Measurements from ENCODE around the gene TRAF3.
"Not testable (repeated sequence)": the region's sequence is repeated elsewhere in the genome, so short reads cannot be mapped to it uniquely, and the experiment has no call there.

Gene TRAF3

GRCh38 chr14:102893452-102893851 is 116.2 kb downstream of the TRAF3 start:
- H3K4me3 ChIP-seq (ENCODE audit: low read length) = no peak overlapping the region
- no peak for DNase-seq (ENCODE audit: low read depth)
- no peak for TF ChIP-seq CTCF (conservative IDR thresholded peaks at IDR 0.05; ENCODE audit: low read depth, low read length)

- not testable (repeated sequence) for DNase-seq (ENCODE audit: low read depth); H3K4me3 ChIP-seq (ENCODE audit: low read length)
Observed at GRCh38 chr14:102896735-102897134, 119.5 kb downstream of the TRAF3 start.

GRCh38 chr14:102897299-102898027 is 120.2 kb downstream of the TRAF3 start:
- TF ChIP-seq CTCF (conservative IDR thresholded peaks at IDR 0.05; ENCODE audit: low read depth, low read length) = no peak
- no peak overlapping the region for H3K4me3 ChIP-seq (ENCODE audit: low read length)
- no peak for DNase-seq (ENCODE audit: low read depth)

GRCh38 chr14:102898298-102898697 is 121.0 kb downstream of the TRAF3 start:
- no peak for DNase-seq (ENCODE audit: low read depth)
- no peak overlapping the region for H3K4me3 ChIP-seq (ENCODE audit: low read length)
- TF ChIP-seq CTCF (conservative IDR thresholded peaks at IDR 0.05; ENCODE audit: low read depth, low read length) = no peak

- TF ChIP-seq CTCF (conservative IDR thresholded peaks at IDR 0.05; ENCODE audit: low read depth, low read length) = no peak
- DNase-seq (ENCODE audit: low read depth) = no peak
- H3K4me3 ChIP-seq (ENCODE audit: low read length) = no peak overlapping the region
Observed at GRCh38 chr14:102898776-102899515, 121.7 kb downstream of the TRAF3 start.

- DNase-seq (ENCODE audit: low read depth) = no peak
- no peak for TF ChIP-seq CTCF (conservative IDR thresholded peaks at IDR 0.05; ENCODE audit: low read depth, low read length)
- H3K4me3 ChIP-seq (ENCODE audit: low read length) = no peak overlapping the region
Observed at GRCh38 chr14:102899516-102899900, 122.3 kb downstream of the TRAF3 start.

- no peak for DNase-seq (ENCODE audit: low read depth)
- no peak overlapping the region for H3K4me3 ChIP-seq (ENCODE audit: low read length)
- TF ChIP-seq CTCF (conservative IDR thresholded peaks at IDR 0.05; ENCODE audit: low read depth, low read length) = no peak
Observed at GRCh38 chr14:102900631-102901571, 123.7 kb downstream of the TRAF3 start.

Data from retinal pigment epithelial cell (primary cell).